T-helper 2 cell treated with Interferon-gamma antibody and Interleukin-4, amounts not matched to agents 100 ng/mL and 5 ng/mL, for 36 hours (primary cell): ENCODE measurements around the gene PRDM15. TPM values are rescaled to one million over a fixed set of nuclear protein-coding genes. Genes with fewer than 3 reads are reported as not detected.

Experiments
- intact Hi-C: fragments of 100-400 bp; cut with micrococcal nuclease; formaldehyde crosslinking; loops from one replicate; pipeline ENCODE4 v1.15.1; 2023
- total RNA-seq: library from RNA; stranded (reverse); gene quantifications from 2 replicates; pipeline ENCODE4 v1.2.3, GENCODE V29; 2022

PRDM15 gene, protein sequence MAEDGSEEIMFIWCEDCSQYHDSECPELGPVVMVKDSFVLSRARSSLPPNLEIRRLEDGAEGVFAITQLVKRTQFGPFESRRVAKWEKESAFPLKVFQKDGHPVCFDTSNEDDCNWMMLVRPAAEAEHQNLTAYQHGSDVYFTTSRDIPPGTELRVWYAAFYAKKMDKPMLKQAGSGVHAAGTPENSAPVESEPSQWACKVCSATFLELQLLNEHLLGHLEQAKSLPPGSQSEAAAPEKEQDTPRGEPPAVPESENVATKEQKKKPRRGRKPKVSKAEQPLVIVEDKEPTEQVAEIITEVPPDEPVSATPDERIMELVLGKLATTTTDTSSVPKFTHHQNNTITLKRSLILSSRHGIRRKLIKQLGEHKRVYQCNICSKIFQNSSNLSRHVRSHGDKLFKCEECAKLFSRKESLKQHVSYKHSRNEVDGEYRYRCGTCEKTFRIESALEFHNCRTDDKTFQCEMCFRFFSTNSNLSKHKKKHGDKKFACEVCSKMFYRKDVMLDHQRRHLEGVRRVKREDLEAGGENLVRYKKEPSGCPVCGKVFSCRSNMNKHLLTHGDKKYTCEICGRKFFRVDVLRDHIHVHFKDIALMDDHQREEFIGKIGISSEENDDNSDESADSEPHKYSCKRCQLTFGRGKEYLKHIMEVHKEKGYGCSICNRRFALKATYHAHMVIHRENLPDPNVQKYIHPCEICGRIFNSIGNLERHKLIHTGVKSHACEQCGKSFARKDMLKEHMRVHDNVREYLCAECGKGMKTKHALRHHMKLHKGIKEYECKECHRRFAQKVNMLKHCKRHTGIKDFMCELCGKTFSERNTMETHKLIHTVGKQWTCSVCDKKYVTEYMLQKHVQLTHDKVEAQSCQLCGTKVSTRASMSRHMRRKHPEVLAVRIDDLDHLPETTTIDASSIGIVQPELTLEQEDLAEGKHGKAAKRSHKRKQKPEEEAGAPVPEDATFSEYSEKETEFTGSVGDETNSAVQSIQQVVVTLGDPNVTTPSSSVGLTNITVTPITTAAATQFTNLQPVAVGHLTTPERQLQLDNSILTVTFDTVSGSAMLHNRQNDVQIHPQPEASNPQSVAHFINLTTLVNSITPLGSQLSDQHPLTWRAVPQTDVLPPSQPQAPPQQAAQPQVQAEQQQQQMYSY
- total RNA-seq, result 11.8 and 14.9 TPM in 2 replicates

DNA sequence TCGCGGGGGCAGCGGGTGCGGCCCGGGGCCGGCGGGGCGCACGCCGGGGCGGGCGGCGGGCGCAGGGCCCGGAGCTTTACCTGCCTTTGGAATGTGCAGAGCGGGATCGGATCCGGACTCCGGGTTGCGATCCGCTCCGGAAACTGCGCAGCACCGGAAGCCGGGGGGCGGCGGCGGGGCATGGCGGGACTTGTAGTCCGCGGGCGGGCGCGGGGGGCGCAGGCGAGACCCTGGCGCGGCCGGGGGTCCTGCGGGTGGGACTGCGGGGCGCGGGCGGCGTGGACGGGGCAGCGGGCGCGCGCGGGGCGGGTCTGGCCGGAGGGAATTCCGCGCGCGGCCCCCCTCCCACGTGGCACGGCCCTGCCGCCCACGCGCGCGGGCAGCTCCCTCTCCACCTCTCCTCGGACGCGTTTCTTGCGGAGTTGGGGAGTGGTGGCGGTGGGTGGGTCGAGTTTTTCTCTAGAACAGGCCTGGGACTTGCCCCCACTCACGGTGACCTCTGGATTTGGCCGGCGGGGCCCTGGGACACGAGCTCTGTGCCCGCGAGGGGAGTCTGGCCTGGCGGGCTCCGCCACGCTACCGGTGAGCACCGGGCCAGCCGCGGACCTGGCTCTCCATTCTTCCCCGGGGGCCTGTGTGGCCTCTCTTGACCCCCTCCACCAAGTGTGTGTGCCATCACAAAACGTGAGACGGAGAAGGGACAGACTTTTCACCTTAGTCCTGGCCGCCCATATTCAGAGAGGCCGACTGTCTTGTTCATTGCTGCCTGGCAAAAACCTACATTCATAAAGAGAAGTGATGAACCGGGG lies at the start of gene PRDM15:
Gene PRDM15 (minus strand): TSS at position 155 of the 809 bp plus-strand sequence. CDS start 18,981 bp downstream, outside the sequence.
- intact Hi-C loops, result loop anchor here (1.0 to 5.0 kb wide), 4 partner anchors 47 to 238 kb away; no protein-coding TSS in a partner anchor

- intact Hi-C loops, result no loop called here
Observed at GRCh38 chr21:41928621-41929220, 49.6 kb upstream of the PRDM15 start.

- intact Hi-C loops, result loop anchor here (2.0 kb wide), 2 partner anchors 49 to 135 kb away; partner anchors contain the start of gene PRDM15
Observed at GRCh38 chr21:41927727-41928409, 48.7 kb upstream of the PRDM15 start.

- intact Hi-C loops, result loop anchor here (1.0 to 2.0 kb wide), 3 partner anchors 48 to 136 kb away; partner anchors contain the start of gene PRDM15
Observed at GRCh38 chr21:41926807-41927171, 47.6 kb upstream of the PRDM15 start.

GRCh38 chr21:41926117-41926806 lies 47.1 kb upstream of the PRDM15 start:
- intact Hi-C loops, result loop anchor here (1.0 to 2.0 kb wide), 3 partner anchors 47 to 137 kb away; partner anchors contain the start of gene PRDM15

DNA sequence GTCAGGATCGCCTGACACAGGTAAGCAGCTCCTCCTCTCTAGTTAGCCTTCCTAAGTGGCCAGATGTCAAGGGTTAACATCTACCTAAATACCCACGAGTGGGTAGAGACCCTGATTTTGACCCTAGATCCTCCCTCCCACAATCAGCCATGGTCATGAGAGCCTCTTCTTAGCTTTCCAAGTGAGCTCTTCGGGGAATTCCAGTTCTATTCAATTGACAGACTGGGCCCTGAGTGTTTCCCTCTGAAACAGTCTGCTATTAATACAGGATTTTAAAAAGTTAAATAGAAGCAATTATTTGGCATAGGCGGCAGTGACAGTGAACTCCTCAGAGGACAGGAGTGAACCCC lies 46.6 kb upstream of the PRDM15 start:
- intact Hi-C loops, result loop anchor here (1.0 to 2.0 kb wide), 3 partner anchors 47 to 137 kb away; partner anchors contain the start of gene PRDM15

DNA sequence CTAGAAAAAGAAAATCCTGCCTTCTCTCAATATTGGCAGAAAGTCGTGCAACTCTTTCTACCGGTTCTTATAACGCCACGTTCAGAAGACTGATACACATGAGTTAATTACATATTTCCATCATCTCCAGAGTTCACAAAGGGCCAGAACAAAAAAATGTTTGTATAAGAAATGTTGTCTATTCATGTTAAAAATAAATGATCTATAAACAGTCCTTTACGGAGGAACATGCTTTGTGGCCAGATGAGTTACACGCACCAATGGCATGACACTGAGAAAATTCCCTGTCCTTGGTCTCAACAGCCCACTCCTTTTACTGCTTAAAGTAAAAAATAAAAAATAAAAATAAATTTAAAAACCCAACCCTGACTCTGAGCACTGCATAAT lies 45.2 kb upstream of the PRDM15 start:
- intact Hi-C loops, result no loop called here

DNA sequence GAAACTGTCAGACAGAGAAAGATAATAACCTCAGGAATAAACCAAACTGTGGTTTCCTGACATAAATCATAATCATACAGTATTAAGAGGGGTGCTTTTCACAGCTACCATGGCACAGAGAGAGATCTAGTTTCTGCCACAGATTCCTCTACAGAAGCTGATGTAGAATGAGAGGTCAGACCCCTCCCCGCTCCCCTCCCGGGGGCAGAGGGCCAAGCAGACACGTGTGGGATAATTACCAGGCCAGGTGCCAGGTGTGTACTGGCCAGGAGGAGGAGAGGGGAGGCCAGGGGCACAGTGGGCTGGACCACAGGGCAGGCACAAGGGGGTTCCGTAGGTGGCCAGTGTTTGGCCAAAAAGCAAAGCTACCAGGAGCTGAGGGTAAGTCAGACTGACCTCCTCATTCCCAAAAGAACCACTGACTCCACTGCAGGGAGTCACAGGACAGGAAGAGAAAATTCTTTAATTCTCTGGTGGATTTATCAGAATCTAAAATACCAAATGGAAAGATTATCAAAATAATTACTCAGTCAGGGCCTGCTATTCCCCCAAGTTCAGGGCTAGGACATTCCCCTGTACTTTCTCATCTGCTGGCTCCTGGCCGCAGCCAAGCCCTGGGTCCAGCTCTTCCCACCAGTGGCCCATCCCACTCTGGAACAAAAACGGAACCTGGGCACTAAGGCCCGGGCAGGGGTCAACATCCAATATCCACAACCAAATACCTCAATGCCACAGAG lies 44.7 kb upstream of the PRDM15 start:
- intact Hi-C loops, result no loop called here

DNA sequence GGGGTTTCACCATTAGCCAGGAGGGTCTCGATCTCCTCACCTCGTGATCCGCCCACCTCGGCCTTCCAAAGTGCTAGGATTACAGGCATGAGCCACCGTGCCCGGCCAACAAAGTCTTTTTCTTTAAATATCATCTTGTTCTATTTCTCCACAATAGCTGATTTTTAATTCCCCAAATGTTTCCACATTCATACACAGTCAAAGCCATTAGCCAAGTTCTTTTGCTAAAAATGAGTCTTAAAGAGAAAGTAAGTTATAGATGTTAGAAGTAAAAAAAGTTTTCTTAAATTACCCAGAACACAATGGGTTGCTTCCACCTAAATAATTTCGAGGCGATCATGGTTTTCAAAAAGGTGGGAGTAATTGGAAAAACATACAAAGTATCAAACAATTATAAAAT lies 44.0 kb upstream of the PRDM15 start:
- intact Hi-C loops, result no loop called here

DNA sequence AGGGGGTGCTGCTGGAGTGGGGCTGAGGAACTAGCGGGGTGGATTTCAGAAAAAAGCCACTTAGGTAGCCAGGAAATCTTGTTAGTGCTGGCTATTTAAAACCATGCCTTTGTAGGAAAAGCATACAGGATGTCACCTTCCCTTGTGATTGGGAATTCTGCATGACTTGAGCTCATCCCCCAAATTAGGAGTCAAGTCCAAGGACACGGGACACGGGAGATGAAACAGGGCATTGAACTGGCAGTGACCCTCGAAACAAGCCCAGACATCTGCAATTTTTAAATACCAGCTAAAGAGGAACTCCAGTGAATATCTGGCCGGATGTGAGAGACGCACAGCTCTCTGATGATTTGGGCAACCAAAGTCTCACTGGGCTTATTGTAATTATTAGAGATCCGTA lies 41.9 kb upstream of the PRDM15 start:
- intact Hi-C loops, result no loop called here

DNA sequence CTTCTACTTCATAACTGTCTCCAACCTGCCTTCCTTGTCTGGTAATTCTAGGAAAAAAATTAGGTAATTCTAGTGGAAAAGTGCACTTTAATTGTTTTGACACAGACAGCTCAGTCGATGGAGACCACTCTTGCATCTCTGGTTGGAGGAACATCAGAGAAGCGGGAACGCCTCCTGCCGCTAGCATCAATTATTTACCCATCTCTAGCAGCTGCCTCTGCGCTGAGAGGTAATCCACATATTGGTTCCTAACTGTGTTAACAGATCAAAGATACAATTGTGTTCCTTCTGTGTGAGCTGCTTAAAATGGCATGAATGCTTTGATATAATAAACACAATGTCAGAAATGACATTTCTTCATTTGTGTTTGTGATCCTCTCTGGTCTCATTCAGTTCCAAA lies 41.3 kb upstream of the PRDM15 start:
- intact Hi-C loops, result no loop called here

DNA sequence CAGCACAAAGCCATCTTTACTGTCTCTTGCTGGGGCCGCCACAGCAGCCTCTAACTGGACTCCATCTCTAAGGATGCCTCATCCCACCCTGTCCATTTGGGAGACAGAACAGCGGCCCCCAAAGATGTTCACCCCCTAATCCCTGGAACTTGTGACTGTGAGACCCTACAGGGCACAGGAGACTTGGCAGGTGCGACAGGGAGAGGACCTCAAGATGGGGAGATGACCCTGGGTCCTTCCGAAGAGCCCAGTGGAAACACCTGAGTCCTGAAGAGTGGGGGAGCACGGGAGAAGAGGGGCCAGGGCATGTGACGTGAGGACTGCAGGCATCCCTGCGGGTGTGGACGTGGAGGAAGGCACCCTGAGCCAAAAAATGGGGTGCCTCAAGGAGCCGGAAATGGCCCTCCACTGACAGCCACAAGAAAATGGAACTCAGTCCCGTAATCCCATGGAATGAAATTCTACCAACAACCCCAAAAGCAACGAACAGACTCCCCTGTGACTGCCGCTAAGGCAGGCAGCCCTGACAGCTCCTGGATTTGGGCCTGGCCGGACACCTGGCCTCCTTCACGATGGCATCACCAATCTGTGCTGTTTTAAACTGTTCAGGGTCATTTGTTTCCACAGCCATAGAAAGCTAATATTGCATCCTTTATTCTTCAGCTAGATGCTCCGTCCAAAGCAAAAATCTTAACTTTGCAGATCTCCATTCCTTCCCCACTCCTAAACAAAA lies 40.7 kb upstream of the PRDM15 start:
- intact Hi-C loops, result no loop called here

DNA sequence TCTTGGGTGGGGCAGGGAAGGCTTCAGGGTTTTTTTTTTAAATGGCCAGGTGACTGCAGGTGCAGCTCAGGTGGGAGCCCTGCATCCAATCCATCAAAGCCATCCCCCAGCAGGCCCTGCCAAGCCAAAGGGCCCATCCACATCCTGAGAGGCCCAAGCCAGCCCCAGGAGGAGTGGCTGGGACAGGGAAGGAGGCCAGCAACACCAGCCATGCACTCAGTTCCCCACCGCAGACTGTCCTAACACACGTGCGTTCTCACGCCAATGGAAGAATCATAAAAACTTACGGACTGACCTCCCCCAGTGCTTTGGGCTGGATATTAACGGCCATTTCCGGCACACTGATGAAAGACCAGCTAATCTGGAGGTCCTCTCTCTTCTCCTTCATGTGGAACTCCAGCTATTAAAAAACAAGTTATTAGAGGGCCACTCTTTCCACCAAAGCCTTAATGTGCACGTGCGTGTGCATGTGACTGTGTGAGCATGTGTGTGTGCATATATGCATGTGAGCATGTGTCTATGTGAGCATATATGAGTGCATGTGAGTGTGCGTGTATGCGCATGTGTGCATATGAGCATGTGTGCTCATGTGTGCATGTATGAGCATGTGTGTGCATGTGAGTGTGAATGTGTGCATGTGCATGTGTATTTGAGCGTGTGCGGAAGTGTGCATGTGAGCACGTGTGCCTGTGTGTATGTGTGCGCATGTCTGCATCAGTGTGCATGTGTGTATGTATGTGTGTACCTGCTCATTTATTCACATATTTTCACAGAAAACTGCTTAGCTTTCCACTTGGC lies 39.6 kb upstream of the PRDM15 start:
- intact Hi-C loops, result no loop called here

DNA sequence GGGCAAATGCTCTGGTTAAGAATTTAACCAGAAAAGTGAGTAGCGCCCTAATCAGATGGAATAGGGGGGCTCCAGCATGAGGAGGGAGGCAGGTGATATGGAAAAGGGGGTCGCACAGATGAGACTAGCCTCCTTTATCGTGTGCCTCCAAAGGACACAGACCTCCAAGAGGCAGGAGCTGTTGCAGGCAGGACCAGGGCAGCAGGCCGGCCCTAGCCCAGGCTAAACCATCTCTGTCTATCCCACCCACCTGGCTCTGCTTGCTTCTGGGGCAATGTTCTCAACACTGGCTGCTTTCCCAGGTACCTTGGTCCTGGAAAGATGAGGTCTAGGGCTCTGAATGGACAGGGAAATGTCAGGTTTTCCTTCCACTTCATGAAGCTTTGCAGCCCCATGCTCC lies 38.4 kb upstream of the PRDM15 start:
- intact Hi-C loops, result no loop called here

DNA sequence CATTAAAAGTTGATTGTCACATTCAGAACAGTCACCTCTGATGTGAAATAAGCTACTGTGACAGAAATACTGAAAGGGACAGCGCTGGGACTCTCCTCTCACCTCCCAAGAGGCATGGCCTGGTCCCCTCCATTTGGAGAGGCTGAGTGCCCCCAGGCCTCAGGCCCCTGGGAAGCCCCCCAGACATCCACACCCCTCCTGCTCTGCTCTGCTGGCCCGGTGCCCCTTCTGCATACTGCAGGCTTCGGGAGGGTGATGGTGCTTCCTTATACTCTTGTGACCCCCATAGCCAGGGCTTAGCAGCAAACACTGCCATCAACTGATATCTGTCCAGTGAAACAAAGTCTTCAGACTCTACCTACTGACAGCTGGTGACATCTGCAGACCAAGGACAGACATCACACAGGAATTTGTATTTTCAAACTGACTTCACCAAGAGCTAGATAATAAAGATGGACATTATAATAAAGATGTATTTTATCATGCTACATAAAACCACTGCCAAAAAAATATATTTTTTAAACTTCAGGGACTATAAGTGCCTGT lies 37.8 kb upstream of the PRDM15 start:
- intact Hi-C loops, result no loop called here

DNA sequence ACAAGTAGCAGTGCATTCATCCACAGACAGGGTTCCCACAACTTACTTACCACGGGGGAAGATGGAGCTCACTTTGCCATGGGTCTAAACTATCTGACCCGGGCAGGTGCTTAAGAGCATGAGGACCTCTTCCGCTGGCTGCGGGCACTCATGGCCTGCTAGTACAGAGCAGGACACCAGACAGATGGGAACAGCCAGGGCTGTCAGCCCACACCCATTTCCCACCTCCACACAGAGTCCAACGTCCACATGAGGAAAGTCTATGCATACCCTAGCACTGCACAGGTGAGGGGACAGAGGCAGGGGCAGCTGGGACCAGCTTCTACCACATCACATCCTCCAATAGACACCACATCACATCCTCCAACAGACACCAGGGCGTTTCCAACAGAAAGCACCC lies 35.8 kb upstream of the PRDM15 start:
- intact Hi-C loops, result no loop called here

DNA sequence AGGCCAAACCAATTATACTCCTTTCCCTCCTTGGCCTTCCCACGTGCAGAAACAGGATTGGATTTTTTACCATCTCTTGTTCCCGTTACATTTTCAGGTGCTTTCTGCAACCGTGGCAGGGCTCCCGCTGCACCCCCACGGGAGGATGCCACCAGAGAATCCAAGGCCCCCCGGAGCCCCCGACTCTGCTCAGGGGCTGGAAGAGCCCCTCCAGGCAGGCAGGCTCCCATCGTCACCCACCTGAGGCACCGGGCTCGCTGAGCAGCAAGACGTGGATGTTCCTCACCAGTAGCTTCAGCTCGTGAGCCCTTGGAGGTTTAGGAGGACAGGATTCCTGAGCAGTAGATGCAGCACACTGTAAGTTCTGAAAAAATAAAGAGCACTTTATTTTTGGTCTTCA lies 35.2 kb upstream of the PRDM15 start:
- intact Hi-C loops, result no loop called here
